Psoas muscle (tissue), 8 donors: Measurements from ENCODE around the gene IGSF6. TPM values are rescaled to one million over a fixed set of nuclear protein-coding genes. Genes with fewer than 3 reads are reported as not detected.

ENCODE experiments used
- ATAC-seq, 4 donors: fragments of 200-7000 bp; cut with Tn5 transposase; one replicate each; pipeline ENCODE4 v1.9.1; 2020; ENCODE audit warnings: moderate library complexity in 3 of 4, mild to moderate bottlenecking in 2 of 4
- DNase-seq, 2 donors: peaks; one replicate each; pipeline ENCODE4 v3.0.0-alpha.2; 2020
- H3K27ac ChIP-seq: fragments of 200-600 bp; one replicate; pipeline ENCODE4 v1.8.0; 2022
- H3K27me3 ChIP-seq, 3 donors: fragments of 200-600 bp in 1 of 3; one replicate each; pipeline versions ENCODE4 v1.6.1 to v1.8.0; 2013 to 2022; ENCODE audit warnings: low read length in 2 of 3, mild to moderate bottlenecking in 2 of 3, moderate library complexity in 1 of 3; ENCODE audit not compliant: insufficient read depth in 3 of 3
- H3K36me3 ChIP-seq, 2 donors: fragments of 200-600 bp in 1 of 2; one replicate each; pipeline versions ENCODE4 v1.6.1 to v1.8.0; 2013 to 2022; ENCODE audit warnings: low read depth in 1 of 2, mild to moderate bottlenecking in 1 of 2, moderate library complexity in 1 of 2; ENCODE audit not compliant: insufficient read depth in 1 of 2
- H3K4me1 ChIP-seq: fragments of 200-600 bp; one replicate; pipeline ENCODE4 v1.8.0; 2022
- H3K4me3 ChIP-seq: fragments of 200-600 bp; one replicate; pipeline ENCODE4 v1.8.0; 2022; ENCODE audit warnings: mild to moderate bottlenecking
- H3K9me3 ChIP-seq: fragments of 200-600 bp; one replicate; pipeline ENCODE4 v1.8.0; 2022
- WGBS, 3 donors: extraction: QIAGEN DNeasy Blood & Tissue Kit; methylation state at CpG; one replicate each; pipeline versions ENCODE4 v1.1.6 to v1.1.7; 2013; 5-methylcytosine and 5-hydroxymethylcytosine counted together
- intact Hi-C, 2 donors: fragments of 100-400 bp; cut with DNase I; formaldehyde crosslinking; loops; one replicate each; pipeline versions ENCODE4 v1.11.0 to v1.14.2; 2022
- polyA plus RNA-seq, 3 donors: library from polyadenylated mRNA; stranded (reverse); fragments of 200-250 nt; gene quantifications; one replicate each; pipeline ENCODE4 v1.2.3, GENCODE V29; 2013
- total RNA-seq, 4 donors: library from RNA; stranded (reverse); fragmentation: NEBNext Ultra II Directional in 2 of 4; extraction: Animal tissue kit (Norgen Biotek cat#: 25700) in 2 of 4; gene quantifications; one replicate each; pipeline versions ENCODE4 v1.2.1 to v1.2.4, GENCODE V29; 2021 to 2023
- TF ChIP-seq, protein P1 (sequence below): fragments of 200-600 bp; IDR thresholded peaks from one replicate; pipeline ENCODE4 v1.8.0; 2022; ENCODE audit warnings: antibody characterized with exemption
- donor health status: healthy with polysubstance abuse.
- donor health status: DM: no; HTN: no; CAD: no; lungs with moderate emphysema.
- donor health status: Bipolar disorder and iron deficiency.
- donor health status: healthy.
- donor health status: DM: yes; HTN: yes; CAD: no.
- donor health status: DM: no; HTN: no; CAD: no.
- donor health status: DM: no; HTN: no; CAD: no.
- donor health status: DM: yes; HTN: yes; CAD: no.

The IGSF6 gene
- total and polyA plus RNA-seq, 7 donors = 0.15 to 3.0 (median 1.4) TPM

DNA sequence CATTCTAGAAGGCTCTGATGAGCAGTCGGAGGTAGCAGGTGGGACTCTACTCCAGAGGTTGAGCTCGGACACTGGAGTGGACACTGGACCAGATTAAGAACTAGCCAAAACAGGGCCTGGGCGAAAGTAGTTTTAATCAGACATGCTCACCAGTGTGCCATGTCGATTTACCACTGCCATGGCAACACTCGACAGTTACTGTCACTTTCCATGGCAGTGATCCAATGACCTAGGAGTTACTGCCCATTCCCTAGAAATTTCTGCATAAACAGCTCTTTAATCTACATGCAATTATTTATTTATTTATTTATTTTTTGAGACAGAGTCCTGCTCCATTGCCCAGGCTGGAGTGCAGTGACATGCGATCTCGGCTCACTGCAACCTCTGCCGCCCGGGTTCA lies 60.2 kb downstream of the IGSF6 start:
- ATAC-seq = no peak
- TF ChIP-seq, protein P1, sequence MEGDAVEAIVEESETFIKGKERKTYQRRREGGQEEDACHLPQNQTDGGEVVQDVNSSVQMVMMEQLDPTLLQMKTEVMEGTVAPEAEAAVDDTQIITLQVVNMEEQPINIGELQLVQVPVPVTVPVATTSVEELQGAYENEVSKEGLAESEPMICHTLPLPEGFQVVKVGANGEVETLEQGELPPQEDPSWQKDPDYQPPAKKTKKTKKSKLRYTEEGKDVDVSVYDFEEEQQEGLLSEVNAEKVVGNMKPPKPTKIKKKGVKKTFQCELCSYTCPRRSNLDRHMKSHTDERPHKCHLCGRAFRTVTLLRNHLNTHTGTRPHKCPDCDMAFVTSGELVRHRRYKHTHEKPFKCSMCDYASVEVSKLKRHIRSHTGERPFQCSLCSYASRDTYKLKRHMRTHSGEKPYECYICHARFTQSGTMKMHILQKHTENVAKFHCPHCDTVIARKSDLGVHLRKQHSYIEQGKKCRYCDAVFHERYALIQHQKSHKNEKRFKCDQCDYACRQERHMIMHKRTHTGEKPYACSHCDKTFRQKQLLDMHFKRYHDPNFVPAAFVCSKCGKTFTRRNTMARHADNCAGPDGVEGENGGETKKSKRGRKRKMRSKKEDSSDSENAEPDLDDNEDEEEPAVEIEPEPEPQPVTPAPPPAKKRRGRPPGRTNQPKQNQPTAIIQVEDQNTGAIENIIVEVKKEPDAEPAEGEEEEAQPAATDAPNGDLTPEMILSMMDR = no peak
- 72 to 75% (median 74%) methylated on average over 9 of the region's 9 CpGs for WGBS, 3 donors
- no peak for DNase-seq
- Histone ChIP-seq H3K27me3 (no peaks in the 10 kb centered on the region), H3K36me3 (no peaks in the 10 kb centered on the region), H3K9me3 (no peaks in the 10 kb centered on the region), H3K4me1 (no peaks in the 10 kb centered on the region), H3K27ac (no peak overlapping the region), H3K4me3 (no peak overlapping the region)
- intact Hi-C loops = no loop called here

DNA sequence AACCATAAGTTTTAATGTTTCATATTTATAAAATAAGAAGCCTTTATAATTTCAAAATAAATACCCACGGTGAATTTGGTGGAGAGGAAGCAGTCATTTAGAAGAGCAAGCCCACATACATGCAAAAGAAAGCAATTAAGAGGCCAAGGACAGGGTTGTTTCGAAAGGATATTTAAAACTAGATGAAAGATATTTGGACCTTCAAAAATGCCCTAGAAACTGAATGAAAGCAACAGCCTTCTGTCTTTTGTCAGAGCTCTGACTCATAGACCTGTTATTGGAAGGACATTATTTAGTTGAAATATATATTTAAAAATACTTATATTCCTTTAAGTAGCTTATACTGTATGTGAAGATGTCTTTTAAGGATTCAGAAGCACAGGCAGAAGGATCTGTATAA lies 61.6 kb downstream of the IGSF6 start:
- no peaks in the 10 kb centered on the region for H3K4me1 ChIP-seq
- intact Hi-C loops = no loop called here
- 62 to 77% (median 74%) methylated on average over 2 of the region's 2 CpGs for WGBS, 3 donors
- no peaks in the 10 kb centered on the region for H3K9me3 ChIP-seq
- H3K27me3 ChIP-seq = no peaks in the 10 kb centered on the region
- H3K4me3 ChIP-seq = no peak overlapping the region
- TF ChIP-seq, protein P1 = no peak
- no peak for ATAC-seq
- no peak for DNase-seq
- H3K36me3 ChIP-seq = no peaks in the 10 kb centered on the region
- no peak overlapping the region for H3K27ac ChIP-seq

DNA sequence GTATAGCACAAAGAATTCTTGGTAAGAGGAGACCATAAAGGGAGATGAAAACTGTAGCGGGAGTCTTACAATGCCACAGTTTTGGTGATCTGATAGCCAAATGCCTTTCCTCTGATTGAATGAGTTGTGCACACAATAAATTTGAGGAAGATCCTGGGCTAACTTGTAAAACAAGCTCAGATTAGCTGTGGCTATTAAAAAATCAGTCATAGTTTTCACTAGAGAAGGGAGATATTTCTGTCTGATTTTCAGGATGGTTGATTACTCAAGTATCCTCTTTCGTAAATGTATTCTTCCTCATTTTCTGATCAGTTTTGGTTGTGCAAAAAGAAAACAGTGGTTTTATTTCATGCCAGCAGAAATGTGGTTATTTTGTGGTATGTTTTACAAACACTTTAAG lies 62.1 kb downstream of the IGSF6 start:
- intact Hi-C loops = no loop called here

DNA sequence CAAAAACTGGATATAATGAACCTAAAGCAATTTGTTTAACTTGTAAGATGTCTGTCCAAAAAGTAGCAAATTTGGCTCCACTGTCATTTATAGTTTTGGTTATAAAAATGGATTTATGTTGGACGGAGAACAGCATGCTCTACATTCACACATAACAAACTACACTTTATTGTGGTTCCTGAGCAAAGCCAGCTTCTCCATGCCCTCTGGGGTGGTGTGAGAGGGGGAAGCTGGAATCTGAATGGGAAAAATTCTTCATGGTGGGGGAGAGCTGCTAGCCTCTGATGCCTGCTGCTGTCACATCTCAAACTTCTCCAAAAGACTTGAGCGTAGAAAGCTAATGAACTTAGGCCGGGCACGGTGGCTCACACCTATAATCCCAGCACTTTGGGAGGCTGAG lies 62.9 kb downstream of the IGSF6 start:
- no peak for ATAC-seq
- DNase-seq = no peak
- no peaks in the 10 kb centered on the region for H3K4me1 ChIP-seq
- TF ChIP-seq, protein P1 = no peak
- H3K27ac ChIP-seq = no peak overlapping the region
- no peaks in the 10 kb centered on the region for H3K9me3 ChIP-seq
- H3K27me3 ChIP-seq = no peaks in the 10 kb centered on the region
- H3K4me3 ChIP-seq = no peak overlapping the region
- H3K36me3 ChIP-seq = no peaks in the 10 kb centered on the region
- intact Hi-C loops = loop anchor here (2.0 to 5.0 kb wide), 2 partner anchors 23 to 123 kb away; no protein-coding TSS in a partner anchor
- 80 to 84% (median 81%) methylated on average over 4 of the region's 4 CpGs for WGBS, 3 donors

More for the DNA sequence above, 62.1 kb downstream of the IGSF6 start:
- no peaks in the 10 kb centered on the region for H3K27me3 ChIP-seq
- no peaks in the 10 kb centered on the region for H3K9me3 ChIP-seq
- ATAC-seq (no peak), DNase-seq (no peak)
- 61 to 74% (median 62%) methylated on average over 2 of the region's 2 CpGs for WGBS, 3 donors
- no peak overlapping the region for H3K27ac ChIP-seq
- H3K4me1 ChIP-seq = no peaks in the 10 kb centered on the region
- TF ChIP-seq, protein P1 = no peak
- no peaks in the 10 kb centered on the region for H3K36me3 ChIP-seq
- no peak overlapping the region for H3K4me3 ChIP-seq

Other genes with a start within 250 kb of the IGSF6 start
- gene METTL9, start 53.0 kb downstream of the IGSF6 start, total RNA-seq = 10 to 100 TPM; 55.0 to 76.9 (median 71.1) TPM
- gene METTL9, start 53.0 kb downstream of the IGSF6 start, polyA plus RNA-seq = 100 to 1,000 TPM in 1 of 3 donors, 10 to 100 TPM in 2; 54.4 to 134 (median 90.7) TPM
- under 1 TPM in 2 of 4 donors, not detected in 2; 0.17 to 0.21 TPM for gene OTOA, start 11.4 kb upstream of the IGSF6 start, total RNA-seq
- under 1 TPM; 0.04 to 0.06 (median 0.05) TPM for gene OTOA, start 11.4 kb upstream of the IGSF6 start, polyA plus RNA-seq
- gene NPIPB4, start 205.1 kb upstream of the IGSF6 start, total RNA-seq = 10 to 100 TPM; 28.9 to 54.5 (median 46.5) TPM
- gene NPIPB4, start 205.1 kb upstream of the IGSF6 start, polyA plus RNA-seq = 10 to 100 TPM in 2 of 3 donors, 1 to 10 TPM in 1; 7.9 to 12.3 (median 10.0) TPM